ENCODE results near the gene SRGAP1.
"Not testable (repeated sequence)": the region's sequence is repeated elsewhere in the genome, so short reads cannot be mapped to it uniquely, and the experiment has no call there.

The SRGAP1 gene

DNA sequence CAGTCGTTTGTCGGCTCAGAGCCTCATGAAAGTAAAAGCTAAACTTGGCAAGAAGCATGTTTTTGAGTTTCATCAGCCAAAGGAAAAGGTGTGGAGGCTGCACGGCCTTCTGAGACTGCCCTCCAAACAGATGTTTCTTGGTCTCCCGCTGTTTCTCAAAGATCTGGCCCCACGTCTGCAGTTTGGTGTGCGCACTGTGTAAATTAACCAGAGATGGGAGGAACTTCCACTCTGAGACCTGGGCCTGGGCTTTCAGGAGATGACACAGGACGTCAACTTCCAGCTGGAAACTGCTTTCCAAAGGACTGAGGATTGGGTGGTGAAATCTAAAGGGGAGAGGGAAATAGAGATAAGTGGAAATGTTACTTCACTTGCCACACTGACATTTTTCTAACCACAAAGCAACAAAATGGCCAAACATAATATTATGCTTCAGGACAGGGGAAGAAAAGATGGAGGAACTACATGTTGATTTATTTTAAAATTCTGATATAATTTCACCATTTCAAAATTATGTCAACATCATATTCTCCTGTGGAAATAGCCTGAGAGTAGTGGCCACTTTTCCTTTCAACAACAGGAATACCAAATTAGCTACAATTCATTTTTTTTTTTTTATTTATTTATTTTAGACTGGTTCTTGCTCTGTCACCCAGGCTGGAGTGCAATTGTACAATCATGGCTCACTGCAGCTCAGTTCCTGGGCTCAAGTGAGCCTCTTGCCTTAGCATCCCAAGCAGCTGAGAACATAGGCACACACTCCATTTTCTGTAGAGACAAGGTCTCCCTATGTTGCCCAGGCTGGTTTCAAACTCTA is 350.0 kb downstream of the SRGAP1 start:
- H4K8ac ChIP-seq (ENCODE audit: low read depth, low read length): no peak overlapping the region
- H3K14ac ChIP-seq (ENCODE audit: low read length): no peak overlapping the region
- H3K79me1 ChIP-seq (ENCODE audit: low read length): no peaks in the 10 kb centered on the region
- no peaks in the 10 kb centered on the region for H3K4me1 ChIP-seq (ENCODE audit: control insufficient read depth in 1 of 2, insufficient read depth in 2 of 2, low read length in 2 of 2)
- H4K12ac ChIP-seq (ENCODE audit: low read depth, low read length): no peak overlapping the region
- no peaks in the 10 kb centered on the region for H3K27me3 ChIP-seq (ENCODE audit: insufficient read depth, low read length)
- no peak overlapping the region for H3K4me2 ChIP-seq (ENCODE audit: low read length)
- H4K91ac ChIP-seq (ENCODE audit: low read depth, low read length): no peak overlapping the region
- no peak overlapping the region for H3K4ac ChIP-seq (ENCODE audit: low read depth, low read length)
- no peak overlapping the region for H3K23ac ChIP-seq (ENCODE audit: low read length)
- no peaks in the 10 kb centered on the region for H3K79me2 ChIP-seq (ENCODE audit: control insufficient read depth, insufficient read depth, low read length, poor library complexity)
- H3K9ac ChIP-seq (ENCODE audit: low read length): no peak overlapping the region
- no peak for DNase-seq
- H3K9me3 ChIP-seq (ENCODE audit: insufficient read depth, low read depth, low read length): no peaks in the 10 kb centered on the region
- no peak overlapping the region for H2BK5ac ChIP-seq (ENCODE audit: low read depth, low read length, poor library complexity)
- H3K36me3 ChIP-seq (ENCODE audit: control insufficient read depth in 1 of 2, insufficient read depth in 2 of 2, low read length in 2 of 2): no peaks in the 10 kb centered on the region
- whole genome bisulfite sequencing (ENCODE audit: extremely low coverage, insufficient coverage, insufficient read length): no CpG with 5 or more reads among the region's 7 CpGs
- H2BK120ac ChIP-seq (ENCODE audit: insufficient read depth, low read length, poor library complexity): no peak overlapping the region
- H3K27ac ChIP-seq (ENCODE audit: low read depth, low read length): no peak overlapping the region
- H2AK5ac ChIP-seq (ENCODE audit: low read length): no peak overlapping the region
- no peak overlapping the region for H3K18ac ChIP-seq (ENCODE audit: low read length)
- H2BK12ac ChIP-seq (ENCODE audit: low read length): no peak overlapping the region
- H2AFZ ChIP-seq (ENCODE audit: insufficient read depth, low read length, poor library complexity): no peak overlapping the region
- H3K4me3 ChIP-seq (ENCODE audit: low read depth, low read length): no peak overlapping the region

DNA sequence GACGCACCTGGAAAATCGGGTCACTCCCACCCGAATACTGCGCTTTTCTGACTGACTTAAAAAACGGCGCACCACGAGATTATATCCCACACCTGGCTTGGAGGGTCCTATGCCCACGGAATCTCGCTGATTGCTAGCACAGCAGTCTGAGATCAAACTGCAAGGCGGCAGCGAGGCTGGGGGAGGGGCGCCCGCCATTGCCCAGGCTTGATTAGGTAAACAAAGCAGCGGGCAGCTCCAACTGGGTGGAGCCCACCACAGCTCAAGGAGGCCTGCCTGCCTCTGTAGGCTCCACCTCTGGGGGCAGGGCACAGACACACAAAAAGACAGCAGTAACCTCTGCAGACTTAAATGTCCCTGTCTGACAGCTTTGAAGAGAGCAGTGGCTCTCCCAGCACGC is 351.3 kb downstream of the SRGAP1 start:
- not testable (repeated sequence) for H4K12ac ChIP-seq (ENCODE audit: low read depth, low read length); H2AK5ac ChIP-seq (ENCODE audit: low read length); H2AFZ ChIP-seq (ENCODE audit: insufficient read depth, low read length, poor library complexity); H3K27ac ChIP-seq (ENCODE audit: low read depth, low read length); DNase-seq; H3K4me1 ChIP-seq (ENCODE audit: control insufficient read depth in 1 of 2, insufficient read depth in 2 of 2, low read length in 2 of 2); H3K36me3 ChIP-seq (ENCODE audit: control insufficient read depth in 1 of 2, insufficient read depth in 2 of 2, low read length in 2 of 2); H3K79me1 ChIP-seq (ENCODE audit: low read length); H2BK5ac ChIP-seq (ENCODE audit: low read depth, low read length, poor library complexity); H3K4ac ChIP-seq (ENCODE audit: low read depth, low read length); H3K4me3 ChIP-seq (ENCODE audit: low read depth, low read length); H4K91ac ChIP-seq (ENCODE audit: low read depth, low read length); H2BK12ac ChIP-seq (ENCODE audit: low read length); H3K79me2 ChIP-seq (ENCODE audit: control insufficient read depth, insufficient read depth, low read length, poor library complexity); H2BK120ac ChIP-seq (ENCODE audit: insufficient read depth, low read length, poor library complexity); H3K9me3 ChIP-seq (ENCODE audit: insufficient read depth, low read depth, low read length); H3K18ac ChIP-seq (ENCODE audit: low read length); H3K27me3 ChIP-seq (ENCODE audit: insufficient read depth, low read length); H3K23ac ChIP-seq (ENCODE audit: low read length); H3K14ac ChIP-seq (ENCODE audit: low read length); H4K8ac ChIP-seq (ENCODE audit: low read depth, low read length); H3K9ac ChIP-seq (ENCODE audit: low read length); H3K4me2 ChIP-seq (ENCODE audit: low read length)
- no CpG with 5 or more reads among the region's 15 CpGs for WGBS (ENCODE audit: extremely low coverage, insufficient coverage, insufficient read length)

DNA sequence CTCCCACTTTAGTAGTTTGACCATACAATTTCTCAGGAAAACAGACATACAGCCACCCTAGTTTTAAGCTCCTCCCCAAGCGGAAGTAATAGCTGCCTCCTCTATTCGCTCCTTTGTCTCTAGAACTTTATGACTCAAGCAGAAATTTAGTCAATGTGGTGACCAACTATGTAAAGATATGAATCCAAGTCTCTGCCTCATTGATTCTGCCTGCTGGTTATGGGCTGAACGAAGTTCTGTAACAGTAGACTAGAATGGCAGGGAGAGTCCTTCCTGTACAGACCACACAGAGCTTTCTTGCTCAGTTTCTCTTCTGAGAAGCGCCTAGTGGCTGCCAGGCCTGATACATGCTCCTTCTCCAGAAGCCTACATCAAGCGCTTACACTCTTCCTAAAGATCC is 358.5 kb downstream of the SRGAP1 start:
- Histone ChIP-seq H3K27me3 (ENCODE audit: insufficient read depth, low read length) (no peaks in the 10 kb centered on the region), H3K79me1 (ENCODE audit: low read length) (no peaks in the 10 kb centered on the region), H4K12ac (ENCODE audit: low read depth, low read length) (no peak overlapping the region), H4K8ac (ENCODE audit: low read depth, low read length) (no peak overlapping the region), H4K91ac (ENCODE audit: low read depth, low read length) (no peak overlapping the region), H3K18ac (ENCODE audit: low read length) (no peak overlapping the region), H2BK12ac (ENCODE audit: low read length) (no peak overlapping the region), H3K79me2 (ENCODE audit: control insufficient read depth, insufficient read depth, low read length, poor library complexity) (no peaks in the 10 kb centered on the region), H2BK5ac (ENCODE audit: low read depth, low read length, poor library complexity) (no peak overlapping the region), H3K9me3 (ENCODE audit: insufficient read depth, low read depth, low read length) (no peaks in the 10 kb centered on the region), H2AFZ (ENCODE audit: insufficient read depth, low read length, poor library complexity) (no peak overlapping the region), H2BK120ac (ENCODE audit: insufficient read depth, low read length, poor library complexity) (no peak overlapping the region), H3K9ac (ENCODE audit: low read length) (no peak overlapping the region), H2AK5ac (ENCODE audit: low read length) (no peak overlapping the region), H3K4ac (ENCODE audit: low read depth, low read length) (no peak overlapping the region), H3K36me3 (ENCODE audit: control insufficient read depth in 1 of 2, insufficient read depth in 2 of 2, low read length in 2 of 2) (no peaks in the 10 kb centered on the region), H3K27ac (ENCODE audit: low read depth, low read length) (no peak overlapping the region), H3K4me2 (ENCODE audit: low read length) (no peak overlapping the region), H3K23ac (ENCODE audit: low read length) (no peak overlapping the region), H3K4me3 (ENCODE audit: low read depth, low read length) (no peak overlapping the region), H3K14ac (ENCODE audit: low read length) (no peak overlapping the region), H3K4me1 (ENCODE audit: control insufficient read depth in 1 of 2, insufficient read depth in 2 of 2, low read length in 2 of 2) (no peaks in the 10 kb centered on the region)
- DNase-seq: no peak
- WGBS (ENCODE audit: extremely low coverage, insufficient coverage, insufficient read length): no CpG with 5 or more reads among the region's 5 CpGs

DNA sequence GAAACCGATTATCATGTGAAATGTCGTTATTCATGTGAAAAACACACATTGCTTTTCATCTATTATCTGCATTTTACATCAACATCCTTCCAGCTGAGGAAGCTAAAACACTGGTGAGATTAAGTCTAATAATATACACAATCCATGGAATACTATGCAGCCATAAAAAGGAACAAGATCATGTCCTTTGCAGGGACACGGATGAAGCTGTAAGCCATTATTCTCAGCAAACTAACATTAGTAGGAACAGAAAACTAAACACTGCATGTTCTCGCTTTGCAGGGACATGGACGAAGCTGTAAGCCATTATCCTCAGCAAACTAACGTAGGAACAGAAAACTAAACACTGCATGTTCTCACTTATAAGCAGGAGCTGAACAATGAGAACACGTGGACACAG is 359.3 kb downstream of the SRGAP1 start:
- H2BK120ac ChIP-seq (ENCODE audit: insufficient read depth, low read length, poor library complexity): no peak overlapping the region
- H3K4me1 ChIP-seq (ENCODE audit: control insufficient read depth in 1 of 2, insufficient read depth in 2 of 2, low read length in 2 of 2): no peaks in the 10 kb centered on the region
- H3K4me3 ChIP-seq (ENCODE audit: low read depth, low read length): peak overlapping the region; percentile 53
- H2AFZ ChIP-seq (ENCODE audit: insufficient read depth, low read length, poor library complexity): no peak overlapping the region
- H2BK12ac ChIP-seq (ENCODE audit: low read length): no peak overlapping the region
- H2BK5ac ChIP-seq (ENCODE audit: low read depth, low read length, poor library complexity): no peak overlapping the region
- H3K79me1 ChIP-seq (ENCODE audit: low read length): no peaks in the 10 kb centered on the region
- H3K14ac ChIP-seq (ENCODE audit: low read length): no peak overlapping the region
- no peak for DNase-seq
- no peak overlapping the region for H3K23ac ChIP-seq (ENCODE audit: low read length)
- H4K12ac ChIP-seq (ENCODE audit: low read depth, low read length): no peak overlapping the region
- no peak overlapping the region for H3K18ac ChIP-seq (ENCODE audit: low read length)
- no peak overlapping the region for H2AK5ac ChIP-seq (ENCODE audit: low read length)
- H3K9ac ChIP-seq (ENCODE audit: low read length): no peak overlapping the region
- H3K9me3 ChIP-seq (ENCODE audit: insufficient read depth, low read depth, low read length): no peaks in the 10 kb centered on the region
- no peaks in the 10 kb centered on the region for H3K36me3 ChIP-seq (ENCODE audit: control insufficient read depth in 1 of 2, insufficient read depth in 2 of 2, low read length in 2 of 2)
- H4K91ac ChIP-seq (ENCODE audit: low read depth, low read length): no peak overlapping the region
- no peaks in the 10 kb centered on the region for H3K27me3 ChIP-seq (ENCODE audit: insufficient read depth, low read length)
- H3K4me2 ChIP-seq (ENCODE audit: low read length): no peak overlapping the region
- WGBS (ENCODE audit: extremely low coverage, insufficient coverage, insufficient read length): no CpG with 5 or more reads among the region's 7 CpGs
- no peak overlapping the region for H3K27ac ChIP-seq (ENCODE audit: low read depth, low read length)
- no peak overlapping the region for H4K8ac ChIP-seq (ENCODE audit: low read depth, low read length)
- no peaks in the 10 kb centered on the region for H3K79me2 ChIP-seq (ENCODE audit: control insufficient read depth, insufficient read depth, low read length, poor library complexity)
- no peak overlapping the region for H3K4ac ChIP-seq (ENCODE audit: low read depth, low read length)
